MCF 10A (cell line): ENCODE data around the gene CDC45. TPM values are rescaled to one million over a fixed set of nuclear protein-coding genes. Genes with fewer than 3 reads are reported as not detected.

Experiments
- BruUV-seq: library from RNA; stranded (reverse); fragments of 400-500 nt; replicated peaks from 2 replicates; lab custom pipeline; 2021; lab: Mats Ljungman, UMichigan
- CTCF ChIA-PET: fragments of 300-600 bp; sonication (Branson Sonifier 250); formaldehyde crosslinking; extraction: SDS; loops from one replicate; lab custom pipeline; 2021; ENCODE audit warnings: antibody characterized with exemption, inconsistent platforms; lab: Yijun Ruan, JAX
- POLR2A ChIA-PET: fragments of 300-600, 350-650 bp; sonication (Branson Sonifier 250); formaldehyde crosslinking; extraction: SDS; loops from one replicate; lab custom pipeline; 2020; ENCODE audit warnings: antibody characterized with exemption, inconsistent platforms; lab: Yijun Ruan, JAX
- DNase-seq: peaks from one replicate; pipeline ENCODE4 v3.0.0-alpha.2; 2018; ENCODE audit not compliant: unreplicated experiment
- H3K27ac Mint-ChIP-seq: one replicate; pipeline ENCODE4 v1.8.0; 2022; ENCODE audit warnings: mild to moderate bottlenecking, low read depth, mixed read lengths; ENCODE audit not compliant: unreplicated experiment
- H3K27me3 Mint-ChIP-seq: one replicate; pipeline ENCODE4 v1.8.0; 2022; ENCODE audit warnings: mixed read lengths; ENCODE audit not compliant: insufficient read depth, unreplicated experiment
- H3K36me3 Mint-ChIP-seq: one replicate; pipeline ENCODE4 v1.8.0; 2022; ENCODE audit warnings: mild to moderate bottlenecking, moderate library complexity, mixed read lengths; ENCODE audit not compliant: insufficient read depth, unreplicated experiment
- H3K4me1 Mint-ChIP-seq: one replicate; pipeline ENCODE4 v1.8.0; 2022; ENCODE audit warnings: mixed read lengths; ENCODE audit not compliant: insufficient read depth, unreplicated experiment
- H3K4me3 Mint-ChIP-seq: one replicate; pipeline ENCODE4 v1.8.0; 2022; ENCODE audit warnings: mild to moderate bottlenecking, moderate library complexity, mixed read lengths; ENCODE audit not compliant: unreplicated experiment
- H3K9me3 Mint-ChIP-seq: one replicate; pipeline ENCODE4 v1.8.0; 2022; ENCODE audit warnings: mixed read lengths; ENCODE audit not compliant: unreplicated experiment
- CTCF ChIP-seq: fragments of 200-600 bp; IDR thresholded peaks from one replicate; pipeline ENCODE4 v1.8.0; 2022; ENCODE audit warnings: antibody characterized with exemption, mild to moderate bottlenecking; ENCODE audit not compliant: unreplicated experiment
- intact Hi-C: fragments of 100-400 bp; cut with micrococcal nuclease; formaldehyde crosslinking; loops from 2 replicates; pipeline ENCODE4 v1.14.1; 2022
- total RNA-seq: library from RNA; stranded (reverse); gene quantifications from 2 replicates; pipeline ENCODE4 v1.2.3, GENCODE V29; 2022

CDC45 gene
- total RNA-seq, 1 experiment from 2014 or later: 18.6 TPM

DNA sequence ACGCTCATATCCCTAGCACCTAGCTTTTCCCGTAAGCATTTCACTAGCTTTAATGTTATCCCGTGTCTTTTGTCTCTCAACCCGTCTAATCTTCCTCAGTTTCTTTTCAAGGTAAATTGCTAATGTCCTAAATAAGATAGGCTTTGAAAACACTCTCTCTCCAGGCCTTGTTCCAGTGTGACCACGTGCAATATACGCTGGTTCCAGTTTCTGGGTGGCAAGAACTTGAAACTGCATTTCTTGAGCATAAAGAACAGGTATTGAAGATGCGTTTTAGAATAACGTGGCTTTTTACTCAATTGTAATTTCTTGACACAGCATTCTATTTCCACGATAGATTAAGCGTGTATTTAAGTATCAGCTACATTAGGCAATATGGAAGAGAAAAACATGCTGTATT is 1.1 kb downstream of the CDC45 start:
- DNase-seq: no peak
- Mint-ChIP-seq H3K36me3 (peaks cover 18% of the 10 kb centered on the region), H3K4me3 (peak overlapping the region; percentile 96), H3K4me1 (peaks cover 31% of the 10 kb centered on the region), H3K27me3 (no peaks in the 10 kb centered on the region), H3K27ac (no peak overlapping the region), H3K9me3 (no peaks in the 10 kb centered on the region)
- CTCF ChIA-PET: interaction anchor here (1.4 kb wide), 1 partner anchor 149 kb away, joined by 3 read pairs; no protein-coding TSS in a partner anchor
- TSS peak; percentile 20 for BruUV-seq
- POLR2A ChIA-PET: interaction anchor here (1.7 to 5.5 kb wide), 5 partner anchors 31 to 302 kb away, joined by 5 to 59 read pairs (median 10); partner anchors contain the start of genes C22orf39, HIRA, MRPL40 and SLC25A1
- intact Hi-C loops: no loop called here
- TF ChIP-seq CTCF: no peak

DNA sequence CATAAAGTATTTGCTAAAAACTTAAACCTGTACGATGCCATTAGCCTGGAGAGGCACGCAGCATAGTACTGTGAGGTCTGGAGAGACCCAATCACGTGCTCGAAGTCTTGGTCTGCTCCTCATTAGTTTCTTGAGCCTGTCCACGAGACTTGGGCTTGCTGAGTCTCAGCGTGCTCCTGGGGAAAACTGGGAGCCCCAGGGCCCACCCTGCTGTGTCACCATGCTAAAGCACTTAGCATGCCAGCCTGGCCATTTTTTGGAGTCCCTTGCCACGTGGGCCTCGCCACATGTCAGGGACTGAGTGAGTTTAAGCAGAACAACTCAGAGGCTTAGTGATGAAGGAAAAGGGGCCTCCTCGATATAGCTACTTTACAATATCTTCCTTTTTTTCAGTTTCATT is 2.6 kb downstream of the CDC45 start:
- Mint-ChIP-seq H3K27ac (no peak overlapping the region), H3K4me1 (peaks cover 22% of the 10 kb centered on the region), H3K27me3 (no peaks in the 10 kb centered on the region), H3K9me3 (no peaks in the 10 kb centered on the region), H3K36me3 (peaks cover 14% of the 10 kb centered on the region), H3K4me3 (no peak overlapping the region)
- ChIA-PET POLR2A (interaction anchor here (1.0 kb wide), 1 partner anchor 190 kb away, joined by 3 read pairs; no protein-coding TSS in a partner anchor), CTCF (no interaction called here)
- no TSS peak for BruUV-seq
- TF ChIP-seq CTCF: no peak
- DNase-seq: no peak
- intact Hi-C loops: no loop called here

- no TSS peak for BruUV-seq
- ChIA-PET CTCF (interaction anchor here (0.6 to 0.7 kb wide), 2 partner anchors 143 to 148 kb away, joined by 4 to 5 read pairs; no protein-coding TSS in a partner anchor), POLR2A (interaction anchor here (1.0 kb wide), 1 partner anchor 197 kb away, joined by 3 read pairs; no protein-coding TSS in a partner anchor)
- TF ChIP-seq CTCF: no peak
- no peaks in the 10 kb centered on the region for H3K27me3 Mint-ChIP-seq
- peaks cover 14% of the 10 kb centered on the region for H3K36me3 Mint-ChIP-seq
- H3K4me1 Mint-ChIP-seq: peaks cover 13% of the 10 kb centered on the region
- no peaks in the 10 kb centered on the region for H3K9me3 Mint-ChIP-seq
- H3K27ac Mint-ChIP-seq: no peak overlapping the region
- H3K4me3 Mint-ChIP-seq: no peak overlapping the region
- intact Hi-C loops: no loop called here
- peak; percentile 58 for DNase-seq
Measured at GRCh38 chr22:19483481-19484244, 3.9 kb downstream of the CDC45 start.

GRCh38 chr22:19488285-19488684 is 8.6 kb downstream of the CDC45 start:
- POLR2A ChIA-PET: interaction anchor here (1.3 kb wide), 1 partner anchor 9 kb away, joined by 4 read pairs; the partner anchor contains the start of gene CDC45
- no peak for TF ChIP-seq CTCF
- CTCF ChIA-PET: interaction anchor here (0.6 to 2.4 kb wide), 3 partner anchors 142 to 198 kb away, joined by 3 to 16 read pairs (median 8); no protein-coding TSS in a partner anchor

More at GRCh38 chr22:19488285-19488684, 8.6 kb downstream of the CDC45 start:
- intact Hi-C loops: no loop called here
- DNase-seq: no peak
- peaks cover 18% of the 10 kb centered on the region for H3K36me3 Mint-ChIP-seq
- H3K4me1 Mint-ChIP-seq: peaks cover 6% of the 10 kb centered on the region
- no peaks in the 10 kb centered on the region for H3K27me3 Mint-ChIP-seq
- no peak overlapping the region for H3K27ac Mint-ChIP-seq
- H3K4me3 Mint-ChIP-seq: no peak overlapping the region
- BruUV-seq: no TSS peak
- H3K9me3 Mint-ChIP-seq: no peaks in the 10 kb centered on the region
